ENCODE measurements around the gene WNT1. TPM values are rescaled to one million over a fixed set of nuclear protein-coding genes. Genes with fewer than 3 reads are reported as not detected.
A peak's percentile ranks its signal among the peaks of the same experiment; 100 is the strongest.

The WNT1 gene
- total RNA-seq, 1 donor from 2014 or later = not detected

GRCh38 chr12:48960834-48961233, 17.3 kb upstream of the WNT1 start:
- DNase-seq (no peak), ATAC-seq (no peak)
- Histone ChIP-seq H3K27ac (no peak overlapping the region), H3K4me3 (no peak overlapping the region), H3K27me3 (ENCODE audit: low read depth) (no peaks in the 10 kb centered on the region), H3K9me3 (no peaks in the 10 kb centered on the region), H3K36me3 (no peaks in the 10 kb centered on the region), H3K4me1 (peaks cover 13% of the 10 kb centered on the region)
- intact Hi-C loops (cut with DNase I) = no loop called here
- no peak for TF ChIP-seq CTCF (IDR thresholded peaks at IDR 0.05)

- Histone ChIP-seq H3K27ac (no peak overlapping the region), H3K4me3 (no peak overlapping the region), H3K4me1 (peaks cover 8% of the 10 kb centered on the region), H3K36me3 (no peaks in the 10 kb centered on the region), H3K9me3 (no peaks in the 10 kb centered on the region), H3K27me3 (ENCODE audit: low read depth) (no peaks in the 10 kb centered on the region)
- DNase-seq (no peak), ATAC-seq (no peak)
- TF ChIP-seq CTCF (IDR thresholded peaks at IDR 0.05) = no peak
- intact Hi-C loops (cut with DNase I) = no loop called here
Measured at GRCh38 chr12:48961331-48961730, 16.8 kb upstream of the WNT1 start.

GRCh38 chr12:48961801-48962200, 16.3 kb upstream of the WNT1 start:
- Histone ChIP-seq H3K36me3 (no peaks in the 10 kb centered on the region), H3K4me1 (peaks cover 8% of the 10 kb centered on the region), H3K27ac (no peak overlapping the region), H3K4me3 (no peak overlapping the region), H3K27me3 (ENCODE audit: low read depth) (no peaks in the 10 kb centered on the region), H3K9me3 (no peaks in the 10 kb centered on the region)
- ATAC-seq = no peak
- no peak for DNase-seq
- no peak for TF ChIP-seq CTCF (IDR thresholded peaks at IDR 0.05)
- intact Hi-C loops (cut with DNase I) = no loop called here

- ATAC-seq (no peak), DNase-seq (no peak)
- intact Hi-C loops (cut with DNase I) = no loop called here
- Histone ChIP-seq H3K4me1 (peaks cover 9% of the 10 kb centered on the region), H3K4me3 (no peak overlapping the region), H3K36me3 (no peaks in the 10 kb centered on the region), H3K27me3 (ENCODE audit: low read depth) (peaks cover 7% of the 10 kb centered on the region), H3K9me3 (no peaks in the 10 kb centered on the region), H3K27ac (no peak overlapping the region)
- peak; percentile 8 for TF ChIP-seq CTCF (IDR thresholded peaks at IDR 0.05)
Measured at GRCh38 chr12:48965298-48965838, 12.8 kb upstream of the WNT1 start.

- Histone ChIP-seq H3K27ac (no peak overlapping the region), H3K9me3 (no peaks in the 10 kb centered on the region), H3K27me3 (ENCODE audit: low read depth) (peaks cover 17% of the 10 kb centered on the region), H3K4me1 (peaks cover 18% of the 10 kb centered on the region), H3K36me3 (no peaks in the 10 kb centered on the region), H3K4me3 (no peak overlapping the region)
- intact Hi-C loops (cut with DNase I) = no loop called here
- ATAC-seq = no peak
- DNase-seq = no peak
- TF ChIP-seq CTCF (IDR thresholded peaks at IDR 0.05) = no peak
Measured at GRCh38 chr12:48966177-48966895, 11.8 kb upstream of the WNT1 start.
